ENCODE data around the gene SPOUT1. TPM values are rescaled to one million over a fixed set of nuclear protein-coding genes. Genes with fewer than 3 reads are reported as not detected.

SPOUT1 gene
- total and polyA plus RNA-seq, 2 donors (not counting 1 experiment from before 2014, with no cell fraction given), result 73.0 to 86.4 TPM

GRCh38 chr9:128771094-128771721 lies 58.4 kb downstream of the SPOUT1 start:
- H3K27ac ChIP-seq (ENCODE audit: low read length in 2 of 2), result peak overlapping the region; percentile 80 to 93
- no peaks in the 10 kb centered on the region for H4K20me1 ChIP-seq (ENCODE audit: control insufficient read depth, insufficient read depth, low read length, poor library complexity, severe bottlenecking)
- Mint-ChIP-seq H3K9me3 (ENCODE audit: insufficient read depth) (no peaks in the 10 kb centered on the region), H3K4me3 (peak overlapping the region; percentile 97), H3K27me3 (no peaks in the 10 kb centered on the region), H3K4me1 (peaks cover 25% of the 10 kb centered on the region), H3K27ac (peak overlapping the region; percentile 96)
- 3% methylated on average over 27 of the region's 28 CpGs for WGBS (ENCODE audit: insufficient coverage)
- CTCF ChIA-PET, result interaction anchor here (0.6 to 2.1 kb wide), 4 partner anchors 11 to 161 kb away, joined by 3 to 5 read pairs (median 4); partner anchors contain the start of gene ENDOG
- DNase-seq, result no peak
- H3K4me1 ChIP-seq (ENCODE audit: control insufficient read depth in 2 of 2, insufficient read depth in 2 of 2, low read length in 2 of 2), result peaks cover 9 to 19% of the 10 kb centered on the region in 2 donors
- POLR2A ChIA-PET, result interaction anchor here (1.1 to 1.7 kb wide), 3 partner anchors 17 to 47 kb away, joined by 3 read pairs; partner anchors contain the start of gene ENDOG
- H3K9ac ChIP-seq (ENCODE audit: low read length), result peak overlapping the region; percentile 89
- peak overlapping the region; percentile 69 to 96 (median 77) for H3K4me3 ChIP-seq (ENCODE audit: control extremely low read depth in 1 of 5, extremely low read depth in 1 of 5, insufficient read depth in 1 of 5, low read depth in 2 of 5, low read length in 4 of 5)
- H2AFZ ChIP-seq (ENCODE audit: insufficient read depth, low read depth, low read length, poor library complexity, severe bottlenecking), result peak overlapping the region; percentile 92
- H3K27me3 ChIP-seq (replicated peaks in 1 of 4; ENCODE audit: control extremely low read depth in 1 of 4, control insufficient read depth in 3 of 4, insufficient read depth in 4 of 4, low read length in 3 of 4), result no peaks in the 10 kb centered on the region
- H3K36me3 ChIP-seq (replicated peaks in 1 of 2; ENCODE audit: control extremely low read depth in 1 of 2, control insufficient read depth in 1 of 2, extremely low read depth in 1 of 2, insufficient read depth in 2 of 2, low read length in 1 of 2), result peaks cover 0 to 7% of the 10 kb centered on the region in 2 experiments
- H3K79me2 ChIP-seq (ENCODE audit: control insufficient read depth, insufficient read depth, low read length), result peaks cover 38% of the 10 kb centered on the region
- peaks cover 0 to 5% (median 5%) of the 10 kb centered on the region in 3 donors for H3K9me3 ChIP-seq (ENCODE audit: control extremely low read depth in 1 of 3, control insufficient read depth in 2 of 3, insufficient read depth in 1 of 3, low read length in 2 of 3)
- H3K4me2 ChIP-seq (replicated peaks; ENCODE audit: low read depth, low read length, poor library complexity, severe bottlenecking), result peak overlapping the region; percentile 77
- intact Hi-C loops (cut with micrococcal nuclease), result loop anchor here (1.0 to 5.0 kb wide), 5 partner anchors 47 to 315 kb away; partner anchors contain the start of genes DYNC2I2, ENDOG, LRRC8A and ODF2
- ATAC-seq (ENCODE audit: low read depth), result no peak
- TF ChIP-seq EZH2 (IDR thresholded peaks at IDR 0.05; ENCODE audit: borderline replicate concordance, insufficient read depth, low read depth, low read length, poor library complexity, severe bottlenecking), result no peak
- TF ChIP-seq CTCF (IDR thresholded peaks at IDR 0.05), result no peak

Measured in B cell (primary cell).